HG03565 (cell line): ENCODE measurements around the gene ATF1.

Source experiments
- ATAC-seq: cut with Tn5 transposase; IDR thresholded peaks from one replicate; pipeline ENCODE4 v1.9.1; 2021; ENCODE audit warnings: mild to moderate bottlenecking, moderate library complexity; ENCODE audit not compliant: unreplicated experiment

Gene ATF1

GRCh38 chr12:50763639-50764285 is at the start of gene ATF1:
Gene ATF1 (plus strand): TSS chr12:50764101. CDS start chr12:50780146, 16,045 bp downstream.
- ATAC-seq, result peak; percentile 79

GRCh38 chr12:50715174-50715573 is 48.7 kb upstream of the ATF1 start:
- ATAC-seq, result no peak

- no peak for ATAC-seq
Measured at GRCh38 chr12:50718760-50719159, 45.1 kb upstream of the ATF1 start.

GRCh38 chr12:50720085-50720484 is 43.8 kb upstream of the ATF1 start:
- no peak for ATAC-seq

GRCh38 chr12:50720501-50720900 is 43.4 kb upstream of the ATF1 start:
- ATAC-seq, result no peak

GRCh38 chr12:50723865-50724264 is 40.0 kb upstream of the ATF1 start:
- no peak for ATAC-seq

GRCh38 chr12:50725011-50725942 is 38.6 kb upstream of the ATF1 start:
- no peak for ATAC-seq

GRCh38 chr12:50727466-50727865 is 36.4 kb upstream of the ATF1 start:
- ATAC-seq, result no peak

- no peak for ATAC-seq
Measured at GRCh38 chr12:50728417-50728816, 35.5 kb upstream of the ATF1 start.

- ATAC-seq, result no peak
Measured at GRCh38 chr12:50728841-50729240, 35.1 kb upstream of the ATF1 start.

- ATAC-seq, result no peak
Measured at GRCh38 chr12:50732591-50732990, 31.3 kb upstream of the ATF1 start.

- ATAC-seq, result no peak
Measured at GRCh38 chr12:50733706-50734105, 30.2 kb upstream of the ATF1 start.

- ATAC-seq, result no peak
Measured at GRCh38 chr12:50734409-50735263, 29.3 kb upstream of the ATF1 start.

GRCh38 chr12:50739611-50740010 is 24.3 kb upstream of the ATF1 start:
- no peak for ATAC-seq

GRCh38 chr12:50740307-50740706 is 23.6 kb upstream of the ATF1 start:
- no peak for ATAC-seq

- no peak for ATAC-seq
Measured at GRCh38 chr12:50742776-50743175, 21.1 kb upstream of the ATF1 start.

GRCh38 chr12:50745861-50746260 is 18.0 kb upstream of the ATF1 start:
- ATAC-seq, result no peak

- ATAC-seq, result no peak
Measured at GRCh38 chr12:50746431-50746830, 17.5 kb upstream of the ATF1 start.

- no peak for ATAC-seq
Measured at GRCh38 chr12:50747817-50748216, 16.1 kb upstream of the ATF1 start.

- no peak for ATAC-seq
Measured at GRCh38 chr12:50749459-50749882, 14.4 kb upstream of the ATF1 start.

GRCh38 chr12:50750366-50750765 is 13.5 kb upstream of the ATF1 start:
- no peak for ATAC-seq
